Measurements from ENCODE around the gene RSU1.

RSU1 gene

GRCh38 chr10:16662923-16663322, 154.3 kb downstream of the RSU1 start:
- DNase-seq, result no peak

GRCh38 chr10:16656895-16657294, 160.3 kb downstream of the RSU1 start:
- no peak for DNase-seq

DNA sequence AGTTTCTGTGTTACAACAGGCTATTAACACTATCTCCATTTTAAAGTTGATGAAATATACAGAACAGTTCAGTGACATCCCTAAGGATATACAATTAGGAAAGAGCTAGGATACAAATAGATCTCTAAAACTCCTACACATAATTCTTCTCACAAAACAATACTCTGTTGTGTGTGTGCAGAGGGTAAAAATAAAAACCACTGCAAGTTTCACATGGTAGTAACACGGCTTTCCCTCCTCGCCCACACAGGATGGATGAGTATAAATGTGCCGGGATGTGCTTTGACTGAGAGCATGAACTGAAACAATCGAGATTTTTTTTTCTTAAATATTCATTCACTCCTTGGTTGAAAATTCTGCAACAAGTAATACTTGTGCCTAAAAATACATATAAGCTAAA, 164.0 kb downstream of the RSU1 start:
- no peak for DNase-seq

DNA sequence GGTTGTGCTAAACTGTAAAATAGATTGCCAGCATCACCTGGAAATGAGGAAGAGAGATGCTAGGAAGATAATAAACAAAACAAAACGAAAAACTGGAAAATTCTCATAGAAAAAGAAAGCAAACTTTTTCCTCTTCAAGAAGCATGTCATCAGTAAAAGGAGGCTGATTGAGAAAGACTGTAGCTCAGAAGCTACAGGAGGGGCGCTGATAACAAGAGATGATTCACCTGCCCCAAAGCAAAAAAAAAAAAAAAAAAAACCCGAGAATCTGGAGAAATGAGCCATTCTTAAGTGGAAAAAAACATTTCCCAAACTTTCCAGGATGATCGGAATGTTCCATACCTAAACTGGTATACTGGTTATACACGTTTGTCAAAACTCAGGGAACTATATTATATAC, 165.1 kb downstream of the RSU1 start:
- DNase-seq, result no peak

- DNase-seq, result no peak
These were observed 167.5 kb downstream of the RSU1 start for GRCh38 chr10:16649757-16650156.

- no peak for DNase-seq
These were observed 168.9 kb downstream of the RSU1 start for GRCh38 chr10:16648366-16648765.

DNA sequence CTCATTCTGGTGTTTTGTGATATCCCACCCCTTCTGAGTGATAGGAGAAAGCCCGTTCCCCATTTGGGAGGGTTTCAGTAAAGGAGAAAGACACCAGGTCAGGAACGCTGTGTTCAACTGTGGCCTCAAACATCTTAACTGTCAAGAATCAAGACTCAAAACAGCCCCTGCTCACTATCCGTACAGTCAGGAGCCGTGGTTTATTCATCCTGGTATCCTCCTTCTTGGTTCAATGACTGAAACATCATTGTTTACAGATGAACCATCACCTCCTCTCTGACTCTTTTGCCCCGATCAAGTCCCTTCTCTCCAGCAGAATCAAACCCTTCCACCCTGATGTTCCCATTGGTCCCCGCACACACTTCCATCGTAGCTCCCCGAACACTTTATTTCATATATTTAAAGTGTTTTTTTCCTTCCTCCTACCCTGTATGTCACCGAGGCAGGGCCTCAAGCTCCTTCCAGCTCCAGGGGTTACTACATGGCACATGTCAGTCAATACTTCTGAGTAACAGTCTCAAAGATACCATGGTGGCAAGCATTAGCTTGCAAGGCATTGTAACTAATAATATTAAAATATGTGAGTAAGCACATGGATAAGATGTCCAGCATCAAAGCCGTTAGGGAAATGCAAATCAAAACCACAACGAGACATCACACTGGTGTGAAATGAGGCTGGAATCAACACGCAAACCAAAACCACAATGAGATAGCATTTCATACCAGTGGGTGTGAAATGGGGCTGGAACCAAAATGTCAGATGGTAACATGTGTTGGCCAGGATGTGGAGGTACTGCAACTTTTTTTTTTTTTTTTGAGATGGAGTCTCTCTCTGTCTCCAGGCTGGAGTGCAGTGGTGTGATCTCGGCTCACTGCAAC, 170.8 kb downstream of the RSU1 start:
- no peak for DNase-seq

DNA sequence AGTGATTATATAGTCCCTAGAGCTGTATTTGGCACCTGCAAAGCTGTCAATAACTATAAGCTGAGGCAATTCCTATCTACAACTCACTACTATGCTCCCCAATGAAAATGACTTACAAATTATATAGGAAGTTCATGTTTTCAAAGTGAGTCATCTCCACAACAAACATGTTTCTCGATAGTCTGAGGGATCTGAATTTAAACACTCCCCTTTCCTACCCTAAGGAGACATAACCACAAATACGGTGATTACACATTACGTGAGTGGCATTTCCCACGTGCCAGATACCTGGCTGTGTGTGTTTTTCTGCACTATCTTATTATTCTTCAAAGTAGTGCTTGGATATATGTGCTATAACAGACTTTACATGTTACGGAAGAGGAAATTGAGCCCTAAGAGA, 173.1 kb downstream of the RSU1 start:
- no peak for DNase-seq

DNA sequence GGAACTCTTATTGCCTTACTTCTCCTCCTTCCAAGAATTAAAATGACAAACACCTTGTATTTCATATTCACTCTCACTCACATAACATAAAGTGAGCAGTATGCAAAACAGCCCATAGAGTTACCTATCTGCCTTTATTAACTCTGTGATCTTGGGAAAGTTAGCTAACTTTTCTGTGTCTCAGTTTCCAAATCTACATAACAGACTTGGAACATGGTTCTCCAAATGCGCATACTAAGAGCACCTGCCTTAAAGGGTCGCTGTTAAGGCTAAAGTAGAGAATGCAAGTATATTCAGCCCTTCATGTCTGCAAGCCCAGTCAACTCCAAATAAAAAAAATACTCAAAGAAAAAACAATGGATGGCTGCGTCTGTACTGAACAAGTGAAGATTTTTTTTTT, 173.7 kb downstream of the RSU1 start:
- no peak for DNase-seq

DNA sequence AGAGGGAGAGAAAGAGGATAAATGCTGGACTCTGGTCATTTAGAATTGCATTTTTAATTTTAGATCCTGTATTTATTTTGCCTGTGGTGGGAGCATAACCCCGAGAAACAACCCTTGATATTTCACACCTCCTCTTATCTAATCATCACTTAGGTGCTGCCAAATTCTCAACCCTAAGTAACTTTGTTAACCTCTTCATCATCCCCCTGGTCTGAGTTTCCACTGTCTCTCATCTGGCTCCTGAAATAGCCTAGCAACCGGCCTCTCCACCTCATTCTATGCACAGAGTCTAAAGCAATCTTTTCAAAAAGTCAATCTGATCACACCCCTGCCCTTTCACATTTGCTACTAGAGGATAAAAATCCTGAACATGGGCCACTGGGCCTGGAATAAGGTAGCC, 177.1 kb downstream of the RSU1 start:
- no peak for DNase-seq

DNA sequence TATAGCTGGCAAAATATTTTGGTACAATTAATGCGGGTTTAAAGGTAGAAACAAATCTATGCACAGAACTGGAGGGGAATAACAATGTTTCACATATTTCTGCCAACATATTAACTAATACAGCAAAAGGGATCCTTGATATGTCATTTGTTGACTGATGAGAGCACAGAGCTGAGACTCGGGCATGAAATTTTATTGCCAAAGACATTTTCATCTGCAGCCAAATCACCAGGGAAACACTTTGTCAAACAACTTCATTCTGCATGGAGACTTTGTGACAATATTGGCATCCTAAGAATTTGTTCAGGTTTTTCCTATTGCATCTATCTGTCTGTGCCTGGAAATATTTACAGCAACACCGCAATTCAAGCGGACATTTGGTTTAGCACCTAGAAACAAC, 177.8 kb downstream of the RSU1 start:
- DNase-seq, result no peak

DNA sequence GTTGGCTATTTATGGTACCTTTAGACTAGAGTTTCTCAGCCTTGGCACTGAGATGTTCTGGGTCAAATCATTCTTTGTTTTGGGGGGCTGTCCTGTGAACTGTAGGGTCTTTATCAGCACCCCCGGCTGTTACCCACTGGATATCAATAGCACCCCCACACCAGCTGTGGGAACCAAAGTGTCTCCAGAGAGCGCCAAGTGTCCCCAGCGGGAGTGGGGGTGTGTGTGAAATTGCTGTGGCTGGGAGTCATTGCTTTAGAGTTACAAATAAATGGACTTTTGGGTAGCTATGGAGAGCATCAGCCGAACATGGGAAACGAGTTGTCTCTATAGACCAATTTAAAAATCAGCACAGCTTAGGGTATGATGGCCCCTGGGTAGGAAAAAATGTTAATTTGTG, 184.2 kb downstream of the RSU1 start:
- DNase-seq, result no peak

DNA sequence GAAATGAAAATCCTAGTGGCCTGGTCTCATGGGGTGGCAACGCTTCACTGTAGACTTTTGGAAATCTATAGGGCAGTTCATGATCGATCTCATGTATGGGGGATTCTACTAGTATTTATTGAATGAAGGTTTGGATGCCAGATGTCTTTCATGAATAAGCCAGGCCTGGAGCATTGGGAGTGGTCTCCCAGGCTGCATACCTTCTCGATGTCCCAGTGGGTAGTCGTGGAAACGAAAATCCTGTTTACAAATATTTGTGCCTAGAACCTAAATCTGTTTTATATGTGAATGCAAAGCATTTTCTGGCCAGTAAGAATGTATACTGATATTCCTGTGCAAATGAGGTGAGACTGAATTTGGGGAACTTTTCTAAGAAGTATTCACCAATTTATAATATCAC, 190.5 kb downstream of the RSU1 start:
- no peak for DNase-seq

- DNase-seq, result no peak
These were observed 204.3 kb downstream of the RSU1 start for GRCh38 chr10:16612981-16613355.

GRCh38 chr10:16612115-16612980, 204.9 kb downstream of the RSU1 start:
- no peak for DNase-seq

- no peak for DNase-seq
These were observed 206.2 kb downstream of the RSU1 start for GRCh38 chr10:16611037-16611436.

- DNase-seq, result no peak
These were observed 208.0 kb downstream of the RSU1 start for GRCh38 chr10:16609211-16609610.

- no peak for DNase-seq
These were observed 210.3 kb downstream of the RSU1 start for GRCh38 chr10:16606923-16607322.

DNA sequence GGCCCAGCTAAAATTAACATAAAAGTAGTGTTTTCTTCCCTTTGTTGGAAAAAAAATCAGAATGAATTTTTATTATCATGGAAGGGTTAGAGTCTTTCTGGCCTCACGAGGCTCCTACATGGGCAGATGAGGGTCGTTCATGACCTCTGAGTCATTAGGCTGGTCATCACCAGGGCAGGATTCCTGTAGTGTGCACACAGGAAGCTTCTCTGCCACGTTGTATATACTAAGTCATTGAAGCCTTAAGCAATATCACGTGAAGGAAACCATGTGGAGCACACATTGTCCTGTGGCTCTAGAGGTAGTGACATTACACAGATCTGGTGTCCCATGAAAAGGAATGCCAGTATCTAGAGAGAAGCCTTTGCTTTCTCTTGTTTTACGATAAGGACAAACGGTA, 210.8 kb downstream of the RSU1 start:
- no peak for DNase-seq

DNA sequence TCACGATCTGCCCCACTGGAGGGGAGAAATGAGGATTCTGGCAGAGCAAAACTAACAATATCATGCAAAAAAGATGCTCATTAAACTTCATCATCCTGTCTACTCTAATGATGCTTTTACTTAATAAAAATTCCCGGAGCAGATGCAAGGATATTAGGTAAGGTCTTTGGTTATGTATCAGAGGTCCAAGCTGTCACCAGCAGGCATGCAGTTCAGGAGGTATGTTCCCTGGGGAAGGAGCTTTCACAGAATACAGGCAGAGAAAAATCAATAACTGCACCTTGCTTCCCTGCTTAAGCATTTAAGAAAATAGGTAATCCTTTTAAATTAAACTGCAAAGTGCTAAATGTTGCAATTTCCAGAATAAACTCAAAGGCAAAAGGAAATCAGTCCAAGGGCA, 213.9 kb downstream of the RSU1 start:
- no peak for DNase-seq

- no peak for DNase-seq
These were observed 215.0 kb downstream of the RSU1 start for GRCh38 chr10:16602104-16602775.

- no peak for DNase-seq
These were observed 217.6 kb downstream of the RSU1 start for GRCh38 chr10:16599662-16600061.

DNA sequence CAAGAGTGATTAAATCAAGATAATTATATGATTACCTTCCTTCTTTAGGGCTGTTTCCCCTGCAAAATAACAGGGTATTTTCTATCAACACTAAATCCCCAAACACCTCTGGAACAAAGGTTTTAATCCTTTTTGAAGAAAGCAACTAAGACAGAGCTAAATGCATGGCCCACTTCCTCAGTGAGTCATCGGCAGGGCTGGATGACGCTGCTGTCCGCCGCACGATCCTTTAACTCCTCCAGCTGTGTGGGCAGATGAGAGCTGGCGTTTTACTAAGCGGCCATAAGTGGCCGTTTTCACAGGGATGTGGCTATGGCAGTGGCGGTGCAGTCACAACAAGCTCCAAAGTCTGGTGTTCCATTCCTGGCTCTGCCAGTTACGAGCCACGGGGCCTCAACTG, 219.6 kb downstream of the RSU1 start:
- no peak for DNase-seq

DNA sequence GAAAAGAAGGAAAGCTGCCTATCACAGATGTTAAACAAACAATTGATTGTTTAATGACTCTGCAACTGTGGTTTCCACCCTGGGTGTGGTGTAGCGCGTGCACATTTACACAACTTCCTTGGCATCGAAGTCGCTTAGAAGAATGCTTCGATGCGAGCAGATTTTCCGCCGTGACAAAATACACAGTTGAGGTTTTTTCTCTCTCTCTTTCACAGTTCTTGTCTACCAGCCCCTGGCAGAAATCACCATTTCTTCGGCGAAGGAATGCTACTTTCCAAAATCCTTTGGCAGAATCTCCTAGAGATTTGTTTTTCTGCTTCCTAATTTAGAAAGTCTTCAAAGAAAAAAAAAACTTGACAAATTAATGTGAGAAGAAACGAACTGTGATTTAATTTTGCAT, 224.8 kb downstream of the RSU1 start:
- no peak for DNase-seq

All from midbrain (tissue), 1 donor.